H54 (cell line): ENCODE data around the gene SLC49A4.

ENCODE experiments used
- DNase-seq: peaks from one replicate; pipeline ENCODE4 v3.0.0; 2011; ENCODE audit warnings: low spot score, mixed read lengths; ENCODE audit not compliant: insufficient read length
- FAIRE-seq: peaks from 3 replicates; lab custom pipeline; 2011; peaks lifted over from hg19 to GRCh38; lab: Jason Lieb, UNC
- POLR2A ChIP-seq: IDR thresholded peaks from 2 replicates; pipeline ENCODE4 v1.6.1; 2011; ENCODE audit warnings: low read depth, mild to moderate bottlenecking, low read length

Gene SLC49A4

GRCh38 chr3:122772827-122773226 is 22.0 kb upstream of the SLC49A4 start:
- no peak for TF ChIP-seq POLR2A
- FAIRE-seq, result no peak

DNA sequence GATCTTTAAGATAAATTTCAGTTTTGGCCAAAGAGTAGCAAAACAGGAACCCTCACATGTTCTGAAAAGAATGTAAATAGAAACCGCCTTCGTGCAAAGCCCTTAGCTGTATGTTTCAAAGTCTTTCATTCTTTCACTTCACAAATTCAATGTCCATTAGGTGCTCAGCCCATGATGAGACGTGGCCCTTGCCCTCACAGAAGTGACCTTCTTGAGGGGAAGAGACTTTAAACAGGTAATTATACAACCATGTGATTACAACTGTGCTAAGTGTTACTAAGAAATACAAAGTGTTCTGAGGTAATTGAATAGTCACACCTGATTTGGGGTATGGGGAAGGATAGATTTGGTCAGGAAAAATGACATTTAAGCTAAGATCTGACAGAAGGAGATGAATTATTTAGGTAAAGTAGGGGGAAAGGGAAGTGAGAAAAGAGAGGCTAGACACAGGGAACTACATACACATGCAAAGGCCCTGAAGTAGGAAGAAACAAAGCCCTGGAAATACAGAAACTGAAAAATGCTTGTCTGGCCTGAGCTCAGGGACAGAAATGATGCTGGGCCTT is 20.8 kb upstream of the SLC49A4 start:
- FAIRE-seq, result peak; percentile 36
- DNase-seq, result no peak

More at GRCh38 chr3:122772827-122773226, 22.0 kb upstream of the SLC49A4 start:
- DNase-seq, result no peak

GRCh38 chr3:122774564-122774963 is 20.3 kb upstream of the SLC49A4 start:
- FAIRE-seq (peak; percentile 83), DNase-seq (no peak)
- TF ChIP-seq POLR2A, result no peak

More for the DNA sequence above, 20.8 kb upstream of the SLC49A4 start:
- no peak for TF ChIP-seq POLR2A

- DNase-seq, result no peak
- no peak for FAIRE-seq
- no peak for TF ChIP-seq POLR2A
These were observed 18.0 kb upstream of the SLC49A4 start for GRCh38 chr3:122776675-122777468.

- no peak for TF ChIP-seq POLR2A
- DNase-seq (no peak), FAIRE-seq (no peak)
These were observed 17.3 kb upstream of the SLC49A4 start for GRCh38 chr3:122777563-122777962.

- DNase-seq, result no peak
- TF ChIP-seq POLR2A, result no peak
- FAIRE-seq, result no peak
These were observed 12.1 kb upstream of the SLC49A4 start for GRCh38 chr3:122782804-122783203.

DNA sequence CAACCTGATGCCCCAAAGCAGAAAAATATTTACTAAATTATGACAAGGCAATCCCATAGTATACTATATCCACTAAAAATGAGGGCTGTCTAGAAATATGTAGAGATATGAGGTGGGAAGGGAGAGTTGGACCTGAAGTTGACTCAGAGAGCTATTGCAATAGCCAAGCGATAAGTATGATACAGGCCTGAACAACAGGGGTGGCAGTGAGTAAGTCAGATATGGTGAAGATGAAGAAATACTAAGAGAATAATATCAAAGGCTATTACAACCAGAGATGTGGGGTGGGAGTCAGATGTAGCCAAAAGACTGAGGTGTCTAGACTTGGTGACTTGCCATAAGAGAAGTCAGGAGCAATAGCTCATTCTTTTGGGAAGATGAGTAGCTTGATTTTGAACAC is 10.4 kb upstream of the SLC49A4 start:
- DNase-seq (peak; percentile 34), FAIRE-seq (no peak)

GRCh38 chr3:122785231-122785630 is 9.6 kb upstream of the SLC49A4 start:
- no peak for FAIRE-seq
- no peak for TF ChIP-seq POLR2A
- no peak for DNase-seq

More for the DNA sequence above, 10.4 kb upstream of the SLC49A4 start:
- TF ChIP-seq POLR2A, result no peak

GRCh38 chr3:122786066-122786465 is 8.8 kb upstream of the SLC49A4 start:
- no peak for TF ChIP-seq POLR2A
- peak; percentile 64 for DNase-seq
- FAIRE-seq, result peak; percentile 96

GRCh38 chr3:122787872-122788271 is 7.0 kb upstream of the SLC49A4 start:
- DNase-seq (no peak), FAIRE-seq (no peak)
- TF ChIP-seq POLR2A, result no peak

DNA sequence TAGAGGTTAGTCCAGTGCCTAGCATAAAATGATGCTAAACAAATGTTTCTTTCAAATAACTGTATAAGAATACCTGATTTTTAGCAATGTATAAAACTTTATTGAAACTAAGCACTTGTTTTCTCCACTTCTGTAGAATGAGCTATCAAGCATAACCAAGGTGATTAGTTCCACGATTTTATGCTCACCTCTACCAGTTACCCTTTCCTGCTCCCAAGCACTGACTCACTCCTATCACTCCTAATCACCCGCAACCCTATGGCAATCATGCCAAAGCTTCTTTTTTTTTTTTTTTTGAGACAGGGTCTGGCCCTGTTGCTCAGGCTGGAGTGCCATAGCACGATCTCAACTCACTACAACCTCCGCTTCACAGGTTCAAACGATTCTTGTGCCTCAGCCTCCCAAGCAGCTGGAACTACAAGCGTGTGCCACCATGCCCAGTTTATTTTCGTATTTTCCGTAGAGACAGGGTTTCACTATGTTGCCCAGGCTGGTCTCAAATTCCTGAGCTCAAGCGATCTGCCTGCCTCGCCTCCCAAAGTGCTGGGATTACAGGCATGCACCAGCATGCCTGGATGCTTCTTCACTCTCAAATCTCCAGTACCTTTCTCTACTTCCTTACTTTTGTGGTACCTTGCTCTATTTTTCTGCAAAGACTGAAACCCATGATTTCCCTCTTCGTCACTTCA is 5.1 kb upstream of the SLC49A4 start:
- FAIRE-seq (no peak), DNase-seq (no peak)
- TF ChIP-seq POLR2A, result no peak

GRCh38 chr3:122793568-122794416 is 1.1 kb upstream of the SLC49A4 start, which contains the start of gene HSPBAP1:
Gene HSPBAP1 (minus strand): TSS chr3:122793831. CDS start chr3:122793680, 151 bp downstream.
- FAIRE-seq, result peak; percentile 97
- TF ChIP-seq POLR2A, result peak; percentile 55
- peak; percentile 72 for DNase-seq

DNA sequence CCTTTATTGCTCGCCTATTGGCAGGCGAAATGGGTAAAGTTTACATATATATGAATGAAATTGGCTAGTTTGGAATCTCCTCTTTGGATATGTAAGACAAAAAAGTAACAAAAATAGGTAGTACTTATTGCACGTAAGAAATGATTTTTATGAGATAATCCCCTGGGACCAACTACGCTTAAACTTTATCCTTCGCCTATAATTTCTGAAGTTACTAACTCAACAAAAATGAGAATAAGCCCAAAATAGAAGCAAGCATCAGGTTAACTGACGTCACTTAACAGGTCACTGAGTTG is 438 bp upstream of the SLC49A4 start:
- DNase-seq (no peak), FAIRE-seq (peak; percentile 60)
- TF ChIP-seq POLR2A, result no peak
